Measurements from ENCODE around the gene USF3.

DNA sequence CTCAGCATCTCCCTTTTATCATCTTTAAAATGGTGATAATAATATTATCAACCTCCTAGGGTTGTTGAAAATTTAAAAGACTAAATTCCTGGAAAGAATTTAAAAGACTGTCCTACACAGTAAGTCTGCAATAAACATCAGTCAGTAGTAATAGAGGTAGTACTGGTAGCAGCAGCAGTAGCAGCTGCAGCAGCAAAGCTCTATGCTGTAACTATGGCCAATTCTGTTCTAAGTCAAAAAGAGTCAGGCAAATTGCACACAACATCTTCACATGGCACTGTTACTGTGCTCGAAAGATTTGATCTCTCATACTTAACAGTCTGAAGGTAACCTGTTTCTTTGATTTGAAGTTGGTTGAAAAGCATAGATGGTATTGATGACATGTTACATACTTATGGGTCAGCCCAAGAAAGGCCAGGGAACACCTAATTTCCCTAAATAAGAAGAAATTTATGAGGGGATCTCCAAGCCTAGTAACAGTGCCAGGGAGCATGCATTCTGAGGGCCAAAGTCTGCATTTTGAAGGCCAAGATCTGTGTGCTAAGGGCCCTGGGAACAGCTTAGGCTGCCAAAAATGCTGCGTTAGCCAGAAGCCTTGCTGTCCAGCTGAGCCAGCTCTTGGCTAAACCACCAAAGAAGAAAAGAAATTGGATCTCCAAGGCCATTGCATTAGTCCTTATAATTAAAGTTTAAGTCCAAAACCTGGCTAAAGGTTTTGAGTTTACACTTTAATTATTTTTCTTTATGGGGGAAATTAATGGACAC lies 95.8 kb downstream of the USF3 start:
- TF ChIP-seq NR2F2 (IDR thresholded peaks at IDR 0.05): no peak
- TF ChIP-seq, protein P1, sequence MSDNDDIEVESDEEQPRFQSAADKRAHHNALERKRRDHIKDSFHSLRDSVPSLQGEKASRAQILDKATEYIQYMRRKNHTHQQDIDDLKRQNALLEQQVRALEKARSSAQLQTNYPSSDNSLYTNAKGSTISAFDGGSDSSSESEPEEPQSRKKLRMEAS (IDR thresholded peaks at IDR 0.05): no peak
- TF ChIP-seq, protein P2, sequence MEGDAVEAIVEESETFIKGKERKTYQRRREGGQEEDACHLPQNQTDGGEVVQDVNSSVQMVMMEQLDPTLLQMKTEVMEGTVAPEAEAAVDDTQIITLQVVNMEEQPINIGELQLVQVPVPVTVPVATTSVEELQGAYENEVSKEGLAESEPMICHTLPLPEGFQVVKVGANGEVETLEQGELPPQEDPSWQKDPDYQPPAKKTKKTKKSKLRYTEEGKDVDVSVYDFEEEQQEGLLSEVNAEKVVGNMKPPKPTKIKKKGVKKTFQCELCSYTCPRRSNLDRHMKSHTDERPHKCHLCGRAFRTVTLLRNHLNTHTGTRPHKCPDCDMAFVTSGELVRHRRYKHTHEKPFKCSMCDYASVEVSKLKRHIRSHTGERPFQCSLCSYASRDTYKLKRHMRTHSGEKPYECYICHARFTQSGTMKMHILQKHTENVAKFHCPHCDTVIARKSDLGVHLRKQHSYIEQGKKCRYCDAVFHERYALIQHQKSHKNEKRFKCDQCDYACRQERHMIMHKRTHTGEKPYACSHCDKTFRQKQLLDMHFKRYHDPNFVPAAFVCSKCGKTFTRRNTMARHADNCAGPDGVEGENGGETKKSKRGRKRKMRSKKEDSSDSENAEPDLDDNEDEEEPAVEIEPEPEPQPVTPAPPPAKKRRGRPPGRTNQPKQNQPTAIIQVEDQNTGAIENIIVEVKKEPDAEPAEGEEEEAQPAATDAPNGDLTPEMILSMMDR (IDR thresholded peaks at IDR 0.05; ENCODE audit: low read depth, low read length, missing input control): no peak
- no peak for TF ChIP-seq JUND (IDR thresholded peaks at IDR 0.05)
- TF ChIP-seq, protein P3, sequence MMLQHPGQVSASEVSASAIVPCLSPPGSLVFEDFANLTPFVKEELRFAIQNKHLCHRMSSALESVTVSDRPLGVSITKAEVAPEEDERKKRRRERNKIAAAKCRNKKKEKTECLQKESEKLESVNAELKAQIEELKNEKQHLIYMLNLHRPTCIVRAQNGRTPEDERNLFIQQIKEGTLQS (IDR thresholded peaks at IDR 0.05): no peak
- TF ChIP-seq TAF1 (conservative IDR thresholded peaks at IDR 0.05): no peak

All from liver (tissue), 3 donors.